GM21367 (cell line): ENCODE data around the gene ZNF644.
"Not testable (repeated sequence)": the region's sequence is repeated elsewhere in the genome, so short reads cannot be mapped to it uniquely, and the experiment has no call there.

ENCODE experiments used
- ATAC-seq: cut with Tn5 transposase; IDR thresholded peaks from one replicate; pipeline ENCODE4 v1.9.1; 2021; ENCODE audit not compliant: unreplicated experiment

The ZNF644 gene

GRCh38 chr1:90928231-90928630, 93.6 kb downstream of the ZNF644 start:
- ATAC-seq = not testable (repeated sequence)

GRCh38 chr1:90927674-90928073, 94.2 kb downstream of the ZNF644 start:
- not testable (repeated sequence) for ATAC-seq

- ATAC-seq = no peak
Measured at GRCh38 chr1:90926971-90927370, 94.9 kb downstream of the ZNF644 start.

DNA sequence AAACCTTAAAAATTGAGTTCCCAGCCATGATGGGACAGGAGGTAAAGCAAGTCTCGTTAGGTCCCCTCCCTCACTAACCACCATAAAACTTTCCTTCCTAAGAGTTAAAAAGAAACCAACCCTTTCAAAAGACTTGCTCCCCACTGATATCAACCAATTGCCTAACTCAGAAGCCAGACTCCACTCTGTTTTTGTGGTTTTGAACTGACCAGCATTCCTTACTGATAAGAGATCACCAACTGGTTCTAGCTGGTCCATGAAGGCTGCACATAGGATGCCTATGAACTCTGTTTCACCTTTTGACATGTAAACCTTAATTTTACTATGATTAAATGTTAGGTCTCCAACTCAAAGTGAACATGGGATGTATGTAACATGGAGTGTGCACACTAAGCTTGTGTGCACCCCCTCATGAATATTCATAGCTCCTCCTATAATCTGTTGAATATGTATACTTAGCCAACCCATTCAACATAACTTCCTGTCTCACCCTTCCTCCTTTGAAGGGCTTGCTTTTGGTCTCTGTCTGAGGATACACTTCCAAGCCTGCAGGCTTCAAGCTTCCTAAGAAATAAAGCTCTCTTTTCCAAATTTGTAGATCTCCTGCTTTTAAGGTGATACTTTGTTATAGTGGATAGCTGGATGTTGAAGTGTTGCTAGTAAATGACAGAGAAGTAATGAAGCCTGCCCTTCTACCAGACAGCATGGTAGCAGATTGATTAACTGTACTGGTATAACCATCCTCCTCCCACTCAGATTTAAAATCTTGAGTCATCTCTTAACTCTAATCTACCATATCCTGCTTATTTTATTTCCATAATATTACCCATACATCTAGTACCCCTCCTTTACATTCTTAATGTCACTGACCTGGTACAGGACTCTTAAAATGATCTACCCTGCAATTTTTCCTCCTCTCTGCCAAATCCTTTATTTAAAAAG, 95.6 kb downstream of the ZNF644 start:
- ATAC-seq = no peak

GRCh38 chr1:90924982-90925381, 96.9 kb downstream of the ZNF644 start:
- ATAC-seq = no peak

- no peak for ATAC-seq
Measured at GRCh38 chr1:90922996-90923395, 98.8 kb downstream of the ZNF644 start.

- ATAC-seq = no peak
Measured at GRCh38 chr1:90922202-90922601, 99.6 kb downstream of the ZNF644 start.

DNA sequence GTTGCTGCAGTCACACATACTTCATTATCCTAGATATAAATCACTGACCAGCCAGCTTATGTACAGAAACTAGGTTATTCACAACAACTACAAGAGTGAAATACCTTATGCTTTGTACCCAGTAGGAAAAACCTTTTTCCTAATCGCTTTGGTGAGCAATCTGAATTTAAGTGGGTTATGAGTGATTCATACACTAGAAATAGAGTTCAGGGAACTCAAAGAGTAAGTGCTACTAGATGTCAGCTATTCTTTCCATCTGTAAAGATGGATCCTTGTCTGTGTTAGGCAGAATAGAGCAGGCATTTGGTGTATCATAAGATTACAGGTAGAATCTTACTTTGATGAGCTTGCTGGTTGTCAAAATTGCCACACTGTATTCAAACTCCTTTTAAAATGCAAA, 101.9 kb downstream of the ZNF644 start:
- no peak for ATAC-seq

GRCh38 chr1:90919190-90919719, 102.6 kb downstream of the ZNF644 start:
- no peak for ATAC-seq

DNA sequence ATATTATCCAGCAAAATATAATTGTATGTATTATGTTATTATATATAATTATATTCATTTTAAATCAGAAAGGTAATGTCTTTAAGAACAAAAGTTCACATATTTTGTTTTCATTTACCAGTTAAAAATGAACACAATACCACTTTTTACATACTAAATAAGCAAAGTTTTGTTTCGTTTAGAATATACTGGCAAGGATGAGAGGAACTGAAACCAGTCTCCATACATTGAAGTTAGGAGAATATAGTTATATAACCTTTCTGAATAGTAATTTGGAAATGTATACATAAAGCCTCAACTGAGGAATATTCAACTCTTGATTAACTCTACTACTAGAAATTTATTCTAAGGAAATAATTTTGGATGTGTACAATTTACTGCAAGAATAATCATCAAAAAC, 110.5 kb downstream of the ZNF644 start:
- ATAC-seq = no peak

- ATAC-seq = no peak
Measured at GRCh38 chr1:90902672-90903071, 119.2 kb downstream of the ZNF644 start.

DNA sequence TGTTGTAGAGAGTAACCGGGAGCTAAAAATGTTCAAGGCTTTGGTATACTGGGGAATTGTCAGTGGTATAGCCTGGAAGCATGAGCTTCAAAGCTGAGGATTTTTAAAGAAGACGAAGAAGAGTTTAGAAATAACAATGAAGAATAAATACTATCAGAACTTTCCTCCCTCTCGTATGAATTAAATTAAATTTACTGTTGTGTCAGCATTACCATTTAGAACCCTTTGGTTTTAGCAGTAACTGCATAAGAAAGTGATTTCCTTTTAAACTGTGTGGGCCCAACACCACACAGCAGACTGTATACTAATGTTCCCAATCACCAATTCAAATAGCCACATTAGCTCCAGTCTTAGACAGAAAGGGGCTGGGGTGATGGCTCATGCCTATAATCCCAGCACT, 122.6 kb downstream of the ZNF644 start:
- no peak for ATAC-seq

GRCh38 chr1:90893679-90894078, 128.2 kb downstream of the ZNF644 start:
- ATAC-seq = not testable (repeated sequence)

- ATAC-seq = not testable (repeated sequence)
Measured at GRCh38 chr1:90892884-90893283, 129.0 kb downstream of the ZNF644 start.

- not testable (repeated sequence) for ATAC-seq
Measured at GRCh38 chr1:90892196-90892595, 129.6 kb downstream of the ZNF644 start.

DNA sequence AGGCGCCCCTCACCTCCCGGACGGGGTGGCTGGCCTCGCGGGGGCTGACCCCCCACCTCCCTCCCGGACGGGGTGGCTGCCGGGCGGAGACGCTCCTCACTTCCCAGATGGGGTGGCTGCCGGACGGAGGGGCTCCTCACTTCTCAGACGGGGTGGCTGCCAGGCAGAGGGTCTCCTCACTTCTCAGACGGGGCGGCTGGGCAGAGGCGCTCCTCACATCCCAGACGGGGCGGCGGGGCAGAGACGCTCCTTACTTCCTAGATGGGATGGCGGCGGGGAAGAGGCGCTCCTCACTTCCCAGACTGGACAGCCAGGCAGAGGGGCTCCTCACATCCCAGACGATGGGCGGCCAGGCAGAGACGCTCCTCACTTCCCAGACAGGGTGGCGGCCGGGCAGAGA, 130.1 kb downstream of the ZNF644 start:
- ATAC-seq = not testable (repeated sequence)

- ATAC-seq = no peak
Measured at GRCh38 chr1:90882221-90882620, 139.6 kb downstream of the ZNF644 start.

GRCh38 chr1:90881034-90881433, 140.8 kb downstream of the ZNF644 start:
- no peak for ATAC-seq

GRCh38 chr1:90879281-90879680, 142.6 kb downstream of the ZNF644 start:
- no peak for ATAC-seq

- no peak for ATAC-seq
Measured at GRCh38 chr1:90876101-90876500, 145.7 kb downstream of the ZNF644 start.
